NCI-H345 (cell line): ENCODE data around the gene INAFM2.

ENCODE experiments used
- DNase-seq: peaks from one replicate; lab custom pipeline; 2025; lab: John Stamatoyannopoulos, UW

The INAFM2 gene

GRCh38 chr15:40329804-40330203 lies 6.3 kb downstream of the INAFM2 start:
- no peak for DNase-seq

GRCh38 chr15:40330368-40330836 lies 6.9 kb downstream of the INAFM2 start:
- no peak for DNase-seq

- no peak for DNase-seq
These were observed 7.5 kb downstream of the INAFM2 start for GRCh38 chr15:40331026-40331425.

- no peak for DNase-seq
These were observed 8.1 kb downstream of the INAFM2 start for GRCh38 chr15:40331637-40332036.

- no peak for DNase-seq
These were observed 8.8 kb downstream of the INAFM2 start for GRCh38 chr15:40332113-40332781.

- DNase-seq = no peak
These were observed 10.5 kb downstream of the INAFM2 start for GRCh38 chr15:40333922-40334492.

- DNase-seq = no peak
These were observed 11.0 kb downstream of the INAFM2 start for GRCh38 chr15:40334541-40334940.

GRCh38 chr15:40334941-40335795 lies 11.7 kb downstream of the INAFM2 start:
- DNase-seq = no peak

- DNase-seq = peak; percentile 27
These were observed 12.6 kb downstream of the INAFM2 start for GRCh38 chr15:40335938-40336743.

- DNase-seq = no peak
These were observed 13.2 kb downstream of the INAFM2 start for GRCh38 chr15:40336744-40337122.

GRCh38 chr15:40337597-40337996 lies 14.1 kb downstream of the INAFM2 start:
- no peak for DNase-seq

GRCh38 chr15:40338041-40338657 lies 14.7 kb downstream of the INAFM2 start:
- DNase-seq = peak; percentile 70

- no peak for DNase-seq
These were observed 15.6 kb downstream of the INAFM2 start for GRCh38 chr15:40338921-40339620.

GRCh38 chr15:40339621-40339945 lies 16.1 kb downstream of the INAFM2 start:
- no peak for DNase-seq

GRCh38 chr15:40340038-40340739 lies 16.7 kb downstream of the INAFM2 start:
- DNase-seq = peak; percentile 44

GRCh38 chr15:40340740-40341400 lies 17.4 kb downstream of the INAFM2 start, which contains the start of gene CCDC9B:
TSS of gene CCDC9B (minus strand) at chr15:40340939. CDS start at chr15:40340819, 120 bp downstream.
- peak; percentile 86 for DNase-seq

- DNase-seq = no peak
These were observed 19.2 kb downstream of the INAFM2 start for GRCh38 chr15:40342416-40343320.

GRCh38 chr15:40343512-40343911 lies 20.0 kb downstream of the INAFM2 start:
- no peak for DNase-seq

GRCh38 chr15:40344217-40344616 lies 20.7 kb downstream of the INAFM2 start:
- no peak for DNase-seq
